Measurements from ENCODE around the gene ATRX. TPM values are rescaled to one million over a fixed set of nuclear protein-coding genes. Genes with fewer than 3 reads are reported as not detected.

The ATRX gene
- total RNA-seq, 6 donors from 2014 or later = 57.0 to 151 (median 98.2) TPM

- DNase-seq (no peak), ATAC-seq (ENCODE audit: low FRiP score in 2 of 2) (no peak)
- TF ChIP-seq EP300 (IDR thresholded peaks at IDR 0.05) = no peak
- TF ChIP-seq CTCF (IDR thresholded peaks at IDR 0.05) = no peak
- no peak for TF ChIP-seq POLR2AphosphoS5 (IDR thresholded peaks at IDR 0.05)
- no peak for TF ChIP-seq POLR2A (IDR thresholded peaks at IDR 0.05)
- H3K4me1 ChIP-seq = no peaks in the 10 kb centered on the region
- no peaks in the 10 kb centered on the region for H3K9me3 ChIP-seq
- H3K36me3 ChIP-seq = no peaks in the 10 kb centered on the region
- H3K27ac ChIP-seq = no peak overlapping the region
- H3K27me3 ChIP-seq = no peaks in the 10 kb centered on the region
- no peak overlapping the region for H3K4me3 ChIP-seq
- WGBS, 2 donors = 86% methylated on average over 2 of the region's 2 CpGs; no CpG with 5 or more reads in 1 of the 2 donors
Observed at GRCh38 chrX:77455437-77455836, 330.6 kb downstream of the ATRX start.

Small RNAs within 50 kb of the gene (small RNA-seq; reads per million reads assigned to genes)
- 0 reads per million in 4 donors for gene FABP5P15

Other genes with a start within 250 kb of the ATRX start
- 10 to 100 TPM; 26.2 to 68.2 (median 51.7) TPM for gene MAGT1, start 109.2 kb upstream of the ATRX start, total RNA-seq
- gene COX7B, start 113.3 kb upstream of the ATRX start, total RNA-seq = 100 to 1,000 TPM in 5 of 6 donors, 10 to 100 TPM in 1; 16.8 to 253 (median 152) TPM
- 10 to 100 TPM in 5 of 6 donors, 1 to 10 TPM in 1; 6.9 to 23.1 (median 11.7) TPM for gene ATP7A, start 124.5 kb upstream of the ATRX start, total RNA-seq
- under 1 TPM in 1 of 6 donors, not detected in 5; 0.29 TPM for gene PGAM4, start 183.4 kb upstream of the ATRX start, total RNA-seq